Common myeloid progenitor, CD34-positive (primary cell): ENCODE data around the gene CCSER1.
"Not testable (repeated sequence)": the region's sequence is repeated elsewhere in the genome, so short reads cannot be mapped to it uniquely, and the experiment has no call there.

Experiments used
- CTCF ChIA-PET: fragments of 350-600 bp; sonication (Branson Sonifier 250); formaldehyde crosslinking; loops from one replicate; lab custom pipeline; 2021; ENCODE audit warnings: antibody characterized with exemption; lab: Charles Lee
- POLR2A ChIA-PET: fragments of 350-600 bp; sonication (Branson Sonifier 250); formaldehyde crosslinking; loops from one replicate; lab custom pipeline; 2021; ENCODE audit warnings: antibody characterized with exemption; lab: Charles Lee
- DNase-seq, 3 donors: peaks; one replicate each; pipeline versions ENCODE4 v3.0.0 to v3.0.0-alpha.2; 2013
- H3K27ac ChIP-seq, 2 experiments: 1 replicate in 1 of 2; 2 replicates in 1 of 2; pipeline ENCODE4 v1.7.0; 2013; ENCODE audit warnings: inconsistent platforms in 2 of 2, low read length in 2 of 2, mild to moderate bottlenecking in 2 of 2, low read depth in 1 of 2, moderate library complexity in 1 of 2; ENCODE audit not compliant: severe bottlenecking in 2 of 2, insufficient read depth in 1 of 2, poor library complexity in 1 of 2
- H3K27me3 ChIP-seq, 5 experiments: replicated peaks in 2 of 5; 1 replicate in 3 of 5; 2 replicates in 2 of 5; pipeline versions ENCODE4 v1.6.1 to v1.7.0; 2013; ENCODE audit warnings: low read length in 4 of 5, mild to moderate bottlenecking in 2 of 5, moderate library complexity in 2 of 5, inconsistent platforms in 1 of 5; ENCODE audit not compliant: insufficient read depth in 5 of 5, control insufficient read depth in 4 of 5
- H3K36me3 ChIP-seq, 4 experiments: 1 replicate in 2 of 4; 2 replicates in 2 of 4; pipeline versions ENCODE4 v1.6.1 to v1.7.0; 2013; ENCODE audit warnings: low read length in 3 of 4, control low read depth in 1 of 4, mild to moderate bottlenecking in 1 of 4; ENCODE audit not compliant: control insufficient read depth in 4 of 4, insufficient read depth in 4 of 4
- H3K4me1 ChIP-seq, 4 experiments: 1 replicate in 3 of 4; 2 replicates in 1 of 4; pipeline versions ENCODE4 v1.6.1 to v1.7.1; 2013; ENCODE audit warnings: low read length in 3 of 4, mild to moderate bottlenecking in 3 of 4, control low read depth in 1 of 4, inconsistent platforms in 1 of 4, moderate library complexity in 1 of 4; ENCODE audit not compliant: control insufficient read depth in 4 of 4, insufficient read depth in 4 of 4; ENCODE audit errors: control extremely low read depth in 1 of 4
- H3K4me3 ChIP-seq, 7 experiments: 1 replicate in 4 of 7; 2 replicates in 3 of 7; pipeline versions ENCODE4 v1.5.1 to v1.7.0; 2013; ENCODE audit warnings: mild to moderate bottlenecking in 7 of 7, low read length in 6 of 7, moderate library complexity in 6 of 7, inconsistent platforms in 2 of 7, low read depth in 2 of 7, control low read depth in 1 of 7; ENCODE audit not compliant: insufficient read depth in 4 of 7, control insufficient read depth in 1 of 7; ENCODE audit errors: extremely low read depth in 1 of 7
- H3K9me3 ChIP-seq, 5 experiments: 1 replicate in 4 of 5; 2 replicates in 1 of 5; pipeline versions ENCODE4 v1.6.1 to v1.7.1; 2013; ENCODE audit warnings: low read length in 4 of 5, mild to moderate bottlenecking in 2 of 5, inconsistent platforms in 1 of 5, low read depth in 1 of 5, moderate library complexity in 1 of 5; ENCODE audit not compliant: control insufficient read depth in 4 of 5, insufficient read depth in 2 of 5; ENCODE audit errors: control extremely low read depth in 1 of 5
- WGBS: methylation state at CpG from one replicate; pipeline ENCODE4 v1.1.5; 2013; ENCODE audit not compliant: insufficient coverage; 5-methylcytosine and 5-hydroxymethylcytosine counted together

CCSER1 gene

GRCh38 chr4:91089178-91089577, 962.0 kb downstream of the CCSER1 start:
- H3K4me3 ChIP-seq, result no peak overlapping the region
- ChIA-PET CTCF (no interaction called here), POLR2A (no interaction called here)
- H3K36me3 ChIP-seq, result no peaks in the 10 kb centered on the region
- no peaks in the 10 kb centered on the region for H3K4me1 ChIP-seq
- H3K27me3 ChIP-seq, result no peaks in the 10 kb centered on the region
- H3K9me3 ChIP-seq, result no peaks in the 10 kb centered on the region
- WGBS, result 100% methylated on average over 1 of the region's 3 CpGs
- no peak for DNase-seq
- no peak overlapping the region for H3K27ac ChIP-seq

GRCh38 chr4:91092398-91092980, 965.3 kb downstream of the CCSER1 start:
- Histone ChIP-seq H3K27me3 (no peaks in the 10 kb centered on the region), H3K4me1 (no peaks in the 10 kb centered on the region), H3K9me3 (no peaks in the 10 kb centered on the region), H3K36me3 (no peaks in the 10 kb centered on the region), H3K4me3 (no peak overlapping the region), H3K27ac (no peak overlapping the region)
- ChIA-PET POLR2A (no interaction called here), CTCF (no interaction called here)
- WGBS, result 92% methylated on average over 2 of the region's 2 CpGs
- DNase-seq, result no peak

- H3K27ac ChIP-seq, POLR2A ChIA-PET, H3K27me3 ChIP-seq, H3K4me3 ChIP-seq, DNase-seq, H3K9me3 ChIP-seq, CTCF ChIA-PET, H3K4me1 ChIP-seq, H3K36me3 ChIP-seq: not testable (repeated sequence)
- 94% methylated on average over 4 of the region's 5 CpGs for WGBS
These were observed 967.0 kb downstream of the CCSER1 start for GRCh38 chr4:91094220-91094619.

GRCh38 chr4:91099666-91100065, 972.5 kb downstream of the CCSER1 start:
- no peak overlapping the region for H3K27ac ChIP-seq
- no peaks in the 10 kb centered on the region for H3K4me1 ChIP-seq
- no peak overlapping the region for H3K4me3 ChIP-seq
- no peaks in the 10 kb centered on the region for H3K27me3 ChIP-seq
- no peaks in the 10 kb centered on the region for H3K36me3 ChIP-seq
- CTCF ChIA-PET, result no interaction called here
- POLR2A ChIA-PET, result no interaction called here
- H3K9me3 ChIP-seq, result peaks cover 0 to 6% (median 0%) of the 10 kb centered on the region in 5 experiments
- DNase-seq, result no peak

GRCh38 chr4:91108751-91109150, 981.6 kb downstream of the CCSER1 start:
- H3K4me3 ChIP-seq, result no peak overlapping the region
- ChIA-PET CTCF (no interaction called here), POLR2A (no interaction called here)
- no peaks in the 10 kb centered on the region for H3K36me3 ChIP-seq
- peaks cover 0 to 9% (median 0%) of the 10 kb centered on the region in 5 experiments for H3K9me3 ChIP-seq
- H3K4me1 ChIP-seq, result no peaks in the 10 kb centered on the region
- H3K27me3 ChIP-seq, result no peaks in the 10 kb centered on the region
- 93% methylated on average over 3 of the region's 3 CpGs for WGBS
- DNase-seq, result no peak
- H3K27ac ChIP-seq, result no peak overlapping the region

- ChIA-PET CTCF (no interaction called here), POLR2A (no interaction called here)
- Histone ChIP-seq H3K27ac (no peak overlapping the region), H3K27me3 (no peaks in the 10 kb centered on the region), H3K4me1 (no peaks in the 10 kb centered on the region), H3K4me3 (no peak overlapping the region), H3K36me3 (no peaks in the 10 kb centered on the region), H3K9me3 (no peaks in the 10 kb centered on the region)
- no CpG with 5 or more reads among the region's 1 CpG for WGBS
- no peak for DNase-seq
These were observed 984.4 kb downstream of the CCSER1 start for GRCh38 chr4:91111556-91111955.

GRCh38 chr4:91113130-91113706, 986.0 kb downstream of the CCSER1 start:
- no CpG with 5 or more reads among the region's 4 CpGs for WGBS
- POLR2A ChIA-PET, result no interaction called here
- H3K27ac ChIP-seq, result no peak overlapping the region
- no peak overlapping the region for H3K4me3 ChIP-seq
- peak; percentile 7 to 20 (median 17) for DNase-seq
- H3K9me3 ChIP-seq, result no peaks in the 10 kb centered on the region
- H3K36me3 ChIP-seq, result no peaks in the 10 kb centered on the region
- no peaks in the 10 kb centered on the region for H3K4me1 ChIP-seq
- CTCF ChIA-PET, result interaction anchor here (0.9 to 2.4 kb wide), 3 partner anchors 9 to 695 kb away, joined by 3 to 9 read pairs (median 7); no protein-coding TSS in a partner anchor
- no peaks in the 10 kb centered on the region for H3K27me3 ChIP-seq
